Karpas-422 (cell line): ENCODE measurements around the gene AGGF1. TPM values are rescaled to one million over a fixed set of nuclear protein-coding genes. Genes with fewer than 3 reads are reported as not detected.
"Not testable (repeated sequence)": the region's sequence is repeated elsewhere in the genome, so short reads cannot be mapped to it uniquely, and the experiment has no call there.

Source experiments
- DNase-seq: peaks from one replicate; pipeline ENCODE4 v3.0.0-alpha.2; 2015
- H2AFZ ChIP-seq: fragments of 200-600 bp; sonication (generic); 2 replicates; pipeline ENCODE4 v1.6.1; 2014; ENCODE audit warnings: antibody characterized with exemption, low read length, mixed read lengths
- H3K27ac ChIP-seq: fragments of 200-600 bp; sonication (generic); 2 replicates; pipeline ENCODE4 v1.5.1; 2014; ENCODE audit warnings: mild to moderate bottlenecking, low read length, moderate library complexity
- H3K27me3 ChIP-seq: fragments of 200-600 bp; sonication (generic); 2 replicates; pipeline ENCODE4 v1.6.1; 2014; ENCODE audit warnings: low read length, mixed read lengths
- H3K36me3 ChIP-seq: fragments of 200-600 bp; sonication (generic); 2 replicates; pipeline ENCODE4 v1.6.1; 2014; ENCODE audit warnings: low read length, mixed read lengths; ENCODE audit not compliant: insufficient read depth
- H3K4me1 ChIP-seq: fragments of 200-600 bp; sonication (generic); 2 replicates; pipeline ENCODE4 v1.6.1; 2014; ENCODE audit warnings: mild to moderate bottlenecking, low read length, mixed read lengths
- H3K4me2 ChIP-seq: fragments of 200-600 bp; sonication (generic); 2 replicates; pipeline ENCODE4 v1.6.1; 2014; ENCODE audit warnings: low read length, low read depth, mild to moderate bottlenecking; ENCODE audit not compliant: poor library complexity, severe bottlenecking
- H3K4me3 ChIP-seq: fragments of 200-600 bp; sonication (generic); 2 replicates; pipeline ENCODE4 v1.5.1; 2014; ENCODE audit warnings: mild to moderate bottlenecking, antibody characterized with exemption, low read length, mixed read lengths
- H3K79me2 ChIP-seq: fragments of 200-600 bp; sonication (generic); 2 replicates; pipeline ENCODE4 v1.6.1; 2014; ENCODE audit warnings: mild to moderate bottlenecking, low read length, mixed read lengths
- H3K9ac ChIP-seq: fragments of 200-600 bp; sonication (generic); 2 replicates; pipeline ENCODE4 v1.6.0; 2014; ENCODE audit warnings: low read length
- H3K9me2 ChIP-seq: fragments of 200-600 bp; sonication (generic), shearing (Covaris generic); replicated peaks from 2 replicates; pipeline ENCODE4 v1.6.0; 2014; ENCODE audit warnings: mild to moderate bottlenecking, low read length, moderate library complexity; ENCODE audit not compliant: insufficient read depth
- H3K9me3 ChIP-seq: fragments of 300-700, 200-600 bp; sonication (generic); 2 replicates; pipeline ENCODE4 v1.6.1; 2014; ENCODE audit warnings: low read length, mixed read lengths
- H4K20me1 ChIP-seq: fragments of 200-600 bp; sonication (generic); 2 replicates; pipeline ENCODE4 v1.6.1; 2014; ENCODE audit warnings: mild to moderate bottlenecking, antibody characterized with exemption, low read length, low read depth; ENCODE audit not compliant: insufficient read depth
- total RNA-seq: library from RNA; depleted of rRNA; stranded (reverse); fragments of >200 nt; shearing (Covaris generic); gene quantifications from 2 replicates; pipeline ENCODE4 v1.2.3, GENCODE V29; 2014; ENCODE audit warnings: low replicate concordance

Gene AGGF1
- total RNA-seq, 1 experiment from 2014 or later: 31.1 TPM

DNA sequence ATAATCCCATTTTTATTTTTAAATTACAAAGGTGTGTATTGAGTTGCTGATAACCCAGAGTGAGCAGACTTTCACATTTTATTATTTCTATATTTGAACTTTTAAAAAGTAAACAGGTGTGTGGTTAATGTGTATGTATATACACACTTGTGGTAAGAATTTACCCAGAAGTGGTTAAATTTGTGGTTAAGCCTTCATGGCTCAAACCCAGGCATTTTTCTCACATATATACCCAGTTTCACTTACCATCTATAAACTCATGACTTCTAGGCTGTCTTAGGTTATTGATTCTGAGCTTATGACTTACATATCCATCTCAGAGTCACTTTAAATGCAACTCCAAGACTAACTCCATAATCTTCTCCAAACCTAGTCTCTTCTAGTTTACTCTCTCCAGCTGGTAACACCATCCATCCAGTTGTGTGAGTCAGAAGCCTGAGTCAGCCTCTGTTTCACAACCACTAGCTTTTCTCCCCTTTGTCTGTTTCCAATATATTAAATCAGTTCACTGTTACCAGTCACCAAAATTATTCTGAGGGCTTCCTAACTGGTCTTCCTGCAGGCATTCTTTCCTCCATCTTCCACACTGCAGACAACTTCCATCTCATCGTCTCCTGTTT is 36.7 kb downstream of the AGGF1 start:
- Histone ChIP-seq H3K4me3 (no peak overlapping the region), H3K4me1 (peaks cover 10% of the 10 kb centered on the region), H3K79me2 (0 out of 2 replicates have a peak, but pooled peaks cover 3% of the 10 kb centered on the region), H3K27ac (no peak overlapping the region), H3K4me2 (no peak overlapping the region), H3K36me3 (peaks cover 46% of the 10 kb centered on the region; the same call in 1 of the 2 replicates), H2AFZ (no peak overlapping the region), H4K20me1 (no peaks in the 10 kb centered on the region), H3K9ac (no peak overlapping the region), H3K9me3 (no peaks in the 10 kb centered on the region), H3K9me2 (no peaks in the 10 kb centered on the region), H3K27me3 (no peaks in the 10 kb centered on the region)
- no peak for DNase-seq

GRCh38 chr5:77073667-77074066 is 43.5 kb downstream of the AGGF1 start:
- no peak for DNase-seq
- Histone ChIP-seq H3K27me3 (no peaks in the 10 kb centered on the region), H3K9ac (no peak overlapping the region), H3K4me1 (no peaks in the 10 kb centered on the region), H3K4me2 (no peak overlapping the region), H4K20me1 (no peaks in the 10 kb centered on the region), H3K36me3 (peaks cover 4% of the 10 kb centered on the region; the same call in 1 of the 2 replicates), H3K9me2 (no peaks in the 10 kb centered on the region), H2AFZ (no peak overlapping the region), H3K9me3 (no peaks in the 10 kb centered on the region), H3K4me3 (no peak overlapping the region), H3K27ac (no peak overlapping the region), H3K79me2 (peaks cover 10% of the 10 kb centered on the region)

- no peaks in the 10 kb centered on the region for H3K9me2 ChIP-seq
- H3K27me3 ChIP-seq: no peaks in the 10 kb centered on the region
- H3K9me3 ChIP-seq: no peaks in the 10 kb centered on the region
- peaks cover 5% of the 10 kb centered on the region; the same call in 1 of the 2 replicates for H3K36me3 ChIP-seq
- H2AFZ ChIP-seq: no peak overlapping the region
- no peak overlapping the region for H3K4me2 ChIP-seq
- DNase-seq: no peak
- H3K4me1 ChIP-seq: no peaks in the 10 kb centered on the region
- H3K4me3 ChIP-seq: no peak overlapping the region
- H3K79me2 ChIP-seq: peaks cover 18% of the 10 kb centered on the region
- no peaks in the 10 kb centered on the region for H4K20me1 ChIP-seq
- H3K27ac ChIP-seq: no peak overlapping the region
- no peak overlapping the region for H3K9ac ChIP-seq
Measured at GRCh38 chr5:77074745-77075144, 44.5 kb downstream of the AGGF1 start.

GRCh38 chr5:77076961-77077828 is 47.0 kb downstream of the AGGF1 start:
- peaks cover 24% of the 10 kb centered on the region for H3K79me2 ChIP-seq
- no peaks in the 10 kb centered on the region for H3K9me2 ChIP-seq
- no peak for DNase-seq
- no peak overlapping the region for H2AFZ ChIP-seq
- H3K9me3 ChIP-seq: no peaks in the 10 kb centered on the region
- H3K27ac ChIP-seq: no peak overlapping the region
- H4K20me1 ChIP-seq: no peaks in the 10 kb centered on the region
- H3K4me3 ChIP-seq: no peak overlapping the region
- H3K9ac ChIP-seq: no peak overlapping the region
- no peak overlapping the region for H3K4me2 ChIP-seq
- no peaks in the 10 kb centered on the region for H3K4me1 ChIP-seq
- H3K36me3 ChIP-seq: peaks cover 5% of the 10 kb centered on the region; the same call in 1 of the 2 replicates
- no peaks in the 10 kb centered on the region for H3K27me3 ChIP-seq

- no peaks in the 10 kb centered on the region for H3K27me3 ChIP-seq
- no peak overlapping the region for H3K4me3 ChIP-seq
- H3K27ac ChIP-seq: no peak overlapping the region
- H4K20me1 ChIP-seq: no peaks in the 10 kb centered on the region
- peaks cover 28% of the 10 kb centered on the region for H3K79me2 ChIP-seq
- no peak overlapping the region for H2AFZ ChIP-seq
- H3K9me3 ChIP-seq: no peaks in the 10 kb centered on the region
- H3K4me2 ChIP-seq: no peak overlapping the region
- no peak overlapping the region for H3K9ac ChIP-seq
- no peaks in the 10 kb centered on the region for H3K9me2 ChIP-seq
- DNase-seq: no peak
- H3K36me3 ChIP-seq: peaks cover 5% of the 10 kb centered on the region; the same call in 1 of the 2 replicates
- H3K4me1 ChIP-seq: no peaks in the 10 kb centered on the region
Measured at GRCh38 chr5:77077829-77078176, 47.6 kb downstream of the AGGF1 start.

DNA sequence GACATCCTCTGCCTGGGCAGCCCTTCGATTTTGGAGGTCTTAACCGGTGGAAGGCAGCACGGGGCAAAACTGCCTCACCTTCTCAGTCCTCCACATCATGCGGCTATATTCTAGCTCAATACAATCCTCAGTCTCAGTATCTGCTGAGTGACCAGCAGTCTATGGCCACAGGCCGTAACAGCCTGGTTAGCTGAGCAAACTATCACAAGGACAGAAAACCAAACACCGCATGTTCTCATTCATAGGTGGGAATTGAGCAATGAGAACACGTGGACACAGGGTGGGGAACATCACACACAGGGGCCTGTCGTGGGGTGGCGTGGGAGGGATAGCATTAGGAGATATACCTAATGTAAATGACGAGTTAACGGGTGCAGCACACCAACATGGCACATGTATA is 50.3 kb downstream of the AGGF1 start:
- not testable (repeated sequence) for H3K9ac ChIP-seq, H3K4me2 ChIP-seq, H3K9me2 ChIP-seq, H4K20me1 ChIP-seq, H3K27ac ChIP-seq, H3K36me3 ChIP-seq, H3K27me3 ChIP-seq, H3K9me3 ChIP-seq, H3K4me3 ChIP-seq, H2AFZ ChIP-seq, DNase-seq
- Histone ChIP-seq H3K79me2 (peaks cover 53% of the 10 kb centered on the region), H3K4me1 (peaks cover 14% of the 10 kb centered on the region)

DNA sequence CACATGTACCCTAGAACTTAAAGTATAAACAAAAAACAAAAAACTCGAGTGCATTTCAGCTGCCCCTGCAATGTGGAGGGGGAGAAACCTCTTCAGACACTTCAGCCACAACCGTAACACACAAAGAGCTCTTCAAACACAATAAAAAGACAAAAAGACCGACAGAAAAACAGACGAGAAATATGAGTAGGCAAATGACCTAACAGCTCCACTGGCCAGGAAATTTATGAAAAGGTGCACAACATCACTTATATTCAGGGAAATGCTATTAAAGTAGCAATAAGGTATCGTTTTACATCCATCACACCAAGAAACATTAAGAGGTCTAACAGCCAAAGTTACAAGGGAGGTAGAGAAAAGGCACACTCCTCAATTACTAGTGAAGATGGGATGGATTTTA is 50.7 kb downstream of the AGGF1 start:
- Histone ChIP-seq H4K20me1 (no peaks in the 10 kb centered on the region), H3K4me3 (no peak overlapping the region), H3K27me3 (no peaks in the 10 kb centered on the region), H3K9ac (no peak overlapping the region), H3K4me2 (no peak overlapping the region), H3K9me3 (no peaks in the 10 kb centered on the region), H3K27ac (no peak overlapping the region), H3K9me2 (no peaks in the 10 kb centered on the region), H3K4me1 (peaks cover 19% of the 10 kb centered on the region), H3K36me3 (peaks cover 8% of the 10 kb centered on the region; the same call in 1 of the 2 replicates), H2AFZ (no peak overlapping the region), H3K79me2 (peaks cover 57% of the 10 kb centered on the region)
- DNase-seq: no peak

- no peaks in the 10 kb centered on the region for H3K9me3 ChIP-seq
- no peak overlapping the region for H2AFZ ChIP-seq
- no peak overlapping the region for H3K9ac ChIP-seq
- H3K4me2 ChIP-seq: no peak overlapping the region
- H3K27me3 ChIP-seq: no peaks in the 10 kb centered on the region
- peaks cover 26% of the 10 kb centered on the region for H3K4me1 ChIP-seq
- no peak overlapping the region for H3K4me3 ChIP-seq
- no peak for DNase-seq
- H3K27ac ChIP-seq: no peak overlapping the region
- peaks cover 8% of the 10 kb centered on the region; the same call in 1 of the 2 replicates for H3K36me3 ChIP-seq
- peaks cover 65% of the 10 kb centered on the region for H3K79me2 ChIP-seq
- H4K20me1 ChIP-seq: no peaks in the 10 kb centered on the region
- no peaks in the 10 kb centered on the region for H3K9me2 ChIP-seq
Measured at GRCh38 chr5:77082280-77082679, 52.1 kb downstream of the AGGF1 start.
